Activated T-cell treated with anti-CD3 and anti-CD28 coated beads, Interleukin-2, amount 50 U/mL, for 4 hours (primary cell): ENCODE results near the gene MRPL46. TPM values are rescaled to one million over a fixed set of nuclear protein-coding genes. Genes with fewer than 3 reads are reported as not detected.
"Not testable (repeated sequence)": the region's sequence is repeated elsewhere in the genome, so short reads cannot be mapped to it uniquely, and the experiment has no call there.

Experiments
- ATAC-seq, 2 donors: fragments of 200-7000 bp; cut with Tn5 transposase; one replicate each; pipeline ENCODE4 v1.10.0; 2021
- DNase-seq: peaks from one replicate; pipeline ENCODE4 v3.0.0-alpha.2; 2020
- H3K27me3 Mint-ChIP-seq: one replicate; pipeline ENCODE4 v1.8.0; 2021; ENCODE audit warnings: low read depth, mixed read lengths
- H3K36me3 Mint-ChIP-seq: one replicate; pipeline ENCODE4 v1.8.0; 2022; ENCODE audit warnings: mixed read lengths; ENCODE audit not compliant: insufficient read depth
- H3K4me1 Mint-ChIP-seq: one replicate; pipeline ENCODE4 v1.8.0; 2021; ENCODE audit warnings: low read depth, mixed read lengths
- H3K4me3 Mint-ChIP-seq: one replicate; pipeline ENCODE4 v1.8.0; 2021; ENCODE audit warnings: mild to moderate bottlenecking, moderate library complexity, mixed read lengths
- H3K9me3 Mint-ChIP-seq: one replicate; pipeline ENCODE4 v1.8.0; 2021; ENCODE audit warnings: mixed read lengths
- total RNA-seq, 3 donors: library from RNA; stranded (reverse); gene quantifications; one replicate each; pipeline ENCODE4 v1.2.1, GENCODE V29; 2021

The MRPL46 gene
- total RNA-seq, 3 donors from 2014 or later, result 50.0 to 56.3 (median 51.4) TPM

- ATAC-seq, result no peak
- H3K36me3 Mint-ChIP-seq, result peaks cover 2% of the 10 kb centered on the region
- no peak for DNase-seq
- H3K9me3 Mint-ChIP-seq, result no peaks in the 10 kb centered on the region
- no peaks in the 10 kb centered on the region for H3K4me1 Mint-ChIP-seq
- H3K27me3 Mint-ChIP-seq, result no peaks in the 10 kb centered on the region
- no peak overlapping the region for H3K4me3 Mint-ChIP-seq
These were observed 22.1 kb upstream of the MRPL46 start for GRCh38 chr15:88489321-88489720.

GRCh38 chr15:88487796-88488523 lies 20.8 kb upstream of the MRPL46 start:
- H3K4me3 Mint-ChIP-seq, result no peak overlapping the region
- DNase-seq (no peak), ATAC-seq (no peak)
- no peaks in the 10 kb centered on the region for H3K9me3 Mint-ChIP-seq
- no peaks in the 10 kb centered on the region for H3K36me3 Mint-ChIP-seq
- H3K27me3 Mint-ChIP-seq, result no peaks in the 10 kb centered on the region
- H3K4me1 Mint-ChIP-seq, result no peaks in the 10 kb centered on the region

GRCh38 chr15:88487178-88487795 lies 20.1 kb upstream of the MRPL46 start:
- Mint-ChIP-seq H3K4me1 (no peaks in the 10 kb centered on the region), H3K9me3 (no peaks in the 10 kb centered on the region), H3K36me3 (no peaks in the 10 kb centered on the region), H3K27me3 (no peaks in the 10 kb centered on the region), H3K4me3 (no peak overlapping the region)
- DNase-seq (no peak), ATAC-seq (no peak)

- DNase-seq, result no peak
- Mint-ChIP-seq H3K27me3 (no peaks in the 10 kb centered on the region), H3K36me3 (peaks cover 3% of the 10 kb centered on the region), H3K4me1 (no peaks in the 10 kb centered on the region), H3K9me3 (no peaks in the 10 kb centered on the region), H3K4me3 (no peak overlapping the region)
- no peak for ATAC-seq
These were observed 17.6 kb upstream of the MRPL46 start for GRCh38 chr15:88484682-88485331.

GRCh38 chr15:88482263-88482662 lies 15.1 kb upstream of the MRPL46 start:
- Mint-ChIP-seq H3K36me3 (peaks cover 4% of the 10 kb centered on the region), H3K9me3 (no peaks in the 10 kb centered on the region), H3K27me3 (no peaks in the 10 kb centered on the region), H3K4me3 (no peak overlapping the region), H3K4me1 (no peaks in the 10 kb centered on the region)
- ATAC-seq, result no peak
- DNase-seq, result no peak

GRCh38 chr15:88480981-88481380 lies 13.8 kb upstream of the MRPL46 start:
- Mint-ChIP-seq H3K27me3 (no peaks in the 10 kb centered on the region), H3K4me3 (no peak overlapping the region), H3K4me1 (no peaks in the 10 kb centered on the region), H3K9me3 (no peaks in the 10 kb centered on the region), H3K36me3 (peaks cover 7% of the 10 kb centered on the region)
- DNase-seq (no peak), ATAC-seq (no peak)

GRCh38 chr15:88479169-88479568 lies 12.0 kb upstream of the MRPL46 start:
- DNase-seq (no peak), ATAC-seq (no peak)
- H3K4me3 Mint-ChIP-seq, result no peak overlapping the region
- no peaks in the 10 kb centered on the region for H3K4me1 Mint-ChIP-seq
- H3K9me3 Mint-ChIP-seq, result no peaks in the 10 kb centered on the region
- peaks cover 15% of the 10 kb centered on the region for H3K36me3 Mint-ChIP-seq
- H3K27me3 Mint-ChIP-seq, result no peaks in the 10 kb centered on the region

GRCh38 chr15:88477904-88478303 lies 10.7 kb upstream of the MRPL46 start:
- no peaks in the 10 kb centered on the region for H3K4me1 Mint-ChIP-seq
- ATAC-seq (no peak), DNase-seq (no peak)
- no peaks in the 10 kb centered on the region for H3K27me3 Mint-ChIP-seq
- H3K4me3 Mint-ChIP-seq, result no peak overlapping the region
- H3K9me3 Mint-ChIP-seq, result no peaks in the 10 kb centered on the region
- peaks cover 17% of the 10 kb centered on the region for H3K36me3 Mint-ChIP-seq

GRCh38 chr15:88477126-88477525 lies 9.9 kb upstream of the MRPL46 start:
- Mint-ChIP-seq H3K4me3 (no peak overlapping the region), H3K9me3 (no peaks in the 10 kb centered on the region), H3K27me3 (no peaks in the 10 kb centered on the region), H3K4me1 (peaks cover 2% of the 10 kb centered on the region), H3K36me3 (peaks cover 19% of the 10 kb centered on the region)
- DNase-seq, result no peak
- no peak for ATAC-seq

- ATAC-seq (peak in 1 of 2 donors; percentile 35), DNase-seq (no peak)
- Mint-ChIP-seq H3K4me1 (peaks cover 5% of the 10 kb centered on the region), H3K36me3 (peaks cover 21% of the 10 kb centered on the region), H3K4me3 (no peak overlapping the region), H3K27me3 (no peaks in the 10 kb centered on the region), H3K9me3 (no peaks in the 10 kb centered on the region)
These were observed 9.5 kb upstream of the MRPL46 start for GRCh38 chr15:88476635-88477060.

- not testable (repeated sequence) for DNase-seq, H3K4me3 Mint-ChIP-seq, ATAC-seq, H3K9me3 Mint-ChIP-seq, H3K4me1 Mint-ChIP-seq, H3K27me3 Mint-ChIP-seq
- H3K36me3 Mint-ChIP-seq, result peaks cover 20% of the 10 kb centered on the region
These were observed 6.6 kb upstream of the MRPL46 start for GRCh38 chr15:88473661-88474293.

GRCh38 chr15:88472225-88472624 lies 5.0 kb upstream of the MRPL46 start:
- peaks cover 18% of the 10 kb centered on the region for H3K36me3 Mint-ChIP-seq
- peaks cover 14% of the 10 kb centered on the region for H3K4me1 Mint-ChIP-seq
- no peaks in the 10 kb centered on the region for H3K27me3 Mint-ChIP-seq
- ATAC-seq (no peak), DNase-seq (no peak)
- no peak overlapping the region for H3K4me3 Mint-ChIP-seq
- H3K9me3 Mint-ChIP-seq, result no peaks in the 10 kb centered on the region

GRCh38 chr15:88470625-88471372 lies 3.6 kb upstream of the MRPL46 start:
- Mint-ChIP-seq H3K4me1 (peaks cover 25% of the 10 kb centered on the region), H3K9me3 (no peaks in the 10 kb centered on the region), H3K27me3 (no peaks in the 10 kb centered on the region), H3K36me3 (peaks cover 15% of the 10 kb centered on the region), H3K4me3 (no peak overlapping the region)
- DNase-seq (no peak), ATAC-seq (no peak)

- H3K4me1 Mint-ChIP-seq, result peaks cover 31% of the 10 kb centered on the region
- H3K9me3 Mint-ChIP-seq, result no peaks in the 10 kb centered on the region
- H3K4me3 Mint-ChIP-seq, result no peak overlapping the region
- peaks cover 19% of the 10 kb centered on the region for H3K36me3 Mint-ChIP-seq
- ATAC-seq, result no peak
- DNase-seq, result no peak
- H3K27me3 Mint-ChIP-seq, result no peaks in the 10 kb centered on the region
These were observed 2.1 kb upstream of the MRPL46 start for GRCh38 chr15:88469321-88469720.
